Activated CD8-positive, alpha-beta T cell treated with anti-CD3 and anti-CD28 coated beads for 36 hours (primary cell): ENCODE data around the gene RIMKLB. TPM values are rescaled to one million over a fixed set of nuclear protein-coding genes. Genes with fewer than 3 reads are reported as not detected.

Experiments
- ATAC-seq: fragments of 200-7000 bp; cut with Tn5 transposase; one replicate; pipeline ENCODE4 v1.10.0; 2021; ENCODE audit warnings: mild to moderate bottlenecking, moderate library complexity
- CTCF ChIA-PET: fragments of 350-600 bp; sonication (Branson Sonifier 250); formaldehyde crosslinking; loops from one replicate; lab custom pipeline; 2021; ENCODE audit warnings: antibody characterized with exemption; lab: Charles Lee
- POLR2A ChIA-PET: fragments of 350-600 bp; sonication (Branson Sonifier 250); formaldehyde crosslinking; loops from one replicate; lab custom pipeline; 2021; ENCODE audit warnings: antibody characterized with exemption; lab: Charles Lee
- DNase-seq: peaks from one replicate; pipeline ENCODE4 v3.0.0-alpha.2; 2020
- H3K27ac Mint-ChIP-seq: one replicate; pipeline ENCODE4 v1.8.0; 2021; ENCODE audit warnings: mild to moderate bottlenecking, mixed read lengths
- H3K27me3 Mint-ChIP-seq: one replicate; pipeline ENCODE4 v1.8.0; 2021; ENCODE audit warnings: mixed read lengths
- H3K36me3 Mint-ChIP-seq: one replicate; pipeline ENCODE4 v1.8.0; 2021; ENCODE audit warnings: low read depth, mixed read lengths
- H3K4me1 Mint-ChIP-seq: one replicate; pipeline ENCODE4 v1.8.0; 2021; ENCODE audit warnings: low read depth, mixed read lengths
- H3K4me3 Mint-ChIP-seq: one replicate; pipeline ENCODE4 v1.8.0; 2021; ENCODE audit warnings: mild to moderate bottlenecking, moderate library complexity, mixed read lengths
- H3K9me3 Mint-ChIP-seq: one replicate; pipeline ENCODE4 v1.8.0; 2021; ENCODE audit warnings: mixed read lengths
- intact Hi-C: fragments of 100-400 bp; cut with micrococcal nuclease; formaldehyde crosslinking; loops from one replicate; pipeline ENCODE4 v1.10.0; 2022
- total RNA-seq, 2 experiments: library from RNA; stranded (reverse); gene quantifications; one replicate each; pipeline ENCODE4 v1.2.3, GENCODE V29; 2021
- TF ChIP-seq, protein P1 (sequence below): fragments of 200-600 bp; IDR thresholded peaks from one replicate; pipeline ENCODE4 v1.8.0; 2022; ENCODE audit warnings: antibody characterized with exemption, mild to moderate bottlenecking

Gene RIMKLB
- total RNA-seq, 2 experiments from 2014 or later: 7.7 to 8.6 TPM

DNA sequence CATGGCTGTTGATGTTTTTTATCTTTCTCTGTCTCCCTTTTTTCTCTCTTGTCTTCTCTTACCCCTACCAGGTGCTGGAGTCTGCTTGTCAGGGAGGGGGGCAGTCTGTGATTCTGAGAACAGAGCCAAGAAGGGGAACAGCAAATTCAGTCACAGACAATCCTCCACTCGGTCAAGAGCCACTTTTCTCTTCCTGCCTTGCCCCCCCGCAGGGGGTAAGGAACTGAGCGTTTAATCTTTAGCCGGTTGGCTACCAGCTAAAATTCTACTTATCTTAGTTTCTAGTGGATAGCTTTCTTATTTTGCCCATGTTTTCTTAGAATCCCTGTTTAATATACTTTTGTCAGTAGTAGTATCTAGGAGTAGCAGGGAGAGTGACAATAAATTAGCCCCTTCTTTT lies 1.9 kb downstream of the RIMKLB start:
- Mint-ChIP-seq H3K4me1 (peaks cover 20% of the 10 kb centered on the region), H3K36me3 (no peaks in the 10 kb centered on the region), H3K9me3 (no peaks in the 10 kb centered on the region), H3K27me3 (peaks cover 2% of the 10 kb centered on the region), H3K27ac (no peak overlapping the region), H3K4me3 (peak overlapping the region; percentile 57)
- ChIA-PET POLR2A (no interaction called here), CTCF (interaction anchor here (0.6 to 2.1 kb wide), 3 partner anchors 17 to 349 kb away, joined by 3 to 5 read pairs (median 5); no protein-coding TSS in a partner anchor)
- TF ChIP-seq, protein P1, sequence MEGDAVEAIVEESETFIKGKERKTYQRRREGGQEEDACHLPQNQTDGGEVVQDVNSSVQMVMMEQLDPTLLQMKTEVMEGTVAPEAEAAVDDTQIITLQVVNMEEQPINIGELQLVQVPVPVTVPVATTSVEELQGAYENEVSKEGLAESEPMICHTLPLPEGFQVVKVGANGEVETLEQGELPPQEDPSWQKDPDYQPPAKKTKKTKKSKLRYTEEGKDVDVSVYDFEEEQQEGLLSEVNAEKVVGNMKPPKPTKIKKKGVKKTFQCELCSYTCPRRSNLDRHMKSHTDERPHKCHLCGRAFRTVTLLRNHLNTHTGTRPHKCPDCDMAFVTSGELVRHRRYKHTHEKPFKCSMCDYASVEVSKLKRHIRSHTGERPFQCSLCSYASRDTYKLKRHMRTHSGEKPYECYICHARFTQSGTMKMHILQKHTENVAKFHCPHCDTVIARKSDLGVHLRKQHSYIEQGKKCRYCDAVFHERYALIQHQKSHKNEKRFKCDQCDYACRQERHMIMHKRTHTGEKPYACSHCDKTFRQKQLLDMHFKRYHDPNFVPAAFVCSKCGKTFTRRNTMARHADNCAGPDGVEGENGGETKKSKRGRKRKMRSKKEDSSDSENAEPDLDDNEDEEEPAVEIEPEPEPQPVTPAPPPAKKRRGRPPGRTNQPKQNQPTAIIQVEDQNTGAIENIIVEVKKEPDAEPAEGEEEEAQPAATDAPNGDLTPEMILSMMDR: no peak
- ATAC-seq: no peak
- no peak for DNase-seq
- intact Hi-C loops: no loop called here

DNA sequence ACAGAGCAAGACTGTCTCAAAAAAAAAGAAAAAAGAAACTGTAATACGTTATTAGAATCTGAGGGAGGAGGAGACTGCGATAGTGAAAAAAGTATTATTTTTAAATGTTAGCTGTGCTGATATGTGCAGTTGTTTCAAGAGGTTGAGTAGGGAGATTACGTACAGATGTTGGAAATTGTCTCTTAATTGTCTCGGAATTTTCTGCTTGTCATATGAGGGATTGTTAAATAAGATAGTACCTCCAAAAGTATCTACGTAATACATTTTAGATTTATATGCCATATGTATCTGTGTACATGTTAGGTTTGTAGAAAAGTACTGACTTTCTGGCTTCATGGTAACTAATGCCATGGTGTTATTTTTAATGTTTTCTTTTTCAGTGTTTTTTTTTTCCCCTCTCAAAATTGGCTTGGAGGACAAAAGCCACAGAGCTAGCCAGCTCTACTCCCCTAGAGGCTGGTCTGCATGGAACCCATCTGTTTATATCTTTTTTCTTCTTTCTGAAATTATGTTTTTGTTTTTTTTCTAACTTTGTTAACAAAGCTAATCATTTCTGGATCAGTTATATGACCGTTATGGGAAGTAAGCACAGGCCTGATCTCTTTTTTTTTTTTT lies 3.4 kb downstream of the RIMKLB start:
- CTCF ChIA-PET: interaction anchor here (0.6 to 2.1 kb wide), 6 partner anchors 16 to 348 kb away, joined by 3 to 12 read pairs (median 4); no protein-coding TSS in a partner anchor
- TF ChIP-seq, protein P1: no peak
- Mint-ChIP-seq H3K27ac (no peak overlapping the region), H3K4me1 (peaks cover 20% of the 10 kb centered on the region), H3K36me3 (no peaks in the 10 kb centered on the region), H3K27me3 (peaks cover 2% of the 10 kb centered on the region), H3K4me3 (no peak overlapping the region), H3K9me3 (no peaks in the 10 kb centered on the region)
- no peak for DNase-seq
- POLR2A ChIA-PET: interaction anchor here (1.0 kb wide), 1 partner anchor 12 kb away, joined by 3 read pairs; no protein-coding TSS in a partner anchor
- intact Hi-C loops: no loop called here
- ATAC-seq: no peak

DNA sequence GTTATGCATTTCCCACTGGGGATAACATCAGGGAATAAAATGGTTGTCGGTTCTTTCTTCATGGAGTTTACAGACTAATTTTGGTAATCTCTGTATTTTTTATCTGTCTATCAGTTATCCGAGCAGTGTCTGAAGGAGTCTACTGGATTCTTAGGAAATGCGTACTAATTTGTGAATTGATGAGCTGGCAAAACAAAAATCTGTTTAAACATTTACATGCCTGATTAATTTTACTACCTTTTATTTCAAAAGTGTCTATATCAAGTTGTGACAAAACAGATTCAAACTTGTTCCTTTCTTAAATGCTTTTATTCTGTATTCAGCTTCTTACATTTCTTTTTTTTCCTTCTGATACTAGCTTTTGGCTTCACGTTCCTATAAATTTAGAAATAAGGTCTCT lies 4.4 kb downstream of the RIMKLB start:
- H3K36me3 Mint-ChIP-seq: no peaks in the 10 kb centered on the region
- ChIA-PET CTCF (interaction anchor here (0.8 to 2.0 kb wide), 5 partner anchors 11 to 228 kb away, joined by 3 to 12 read pairs (median 4); no protein-coding TSS in a partner anchor), POLR2A (interaction anchor here (1.0 kb wide), 1 partner anchor 11 kb away, joined by 3 read pairs; no protein-coding TSS in a partner anchor)
- DNase-seq (no peak), ATAC-seq (no peak)
- no peak overlapping the region for H3K27ac Mint-ChIP-seq
- H3K9me3 Mint-ChIP-seq: no peaks in the 10 kb centered on the region
- TF ChIP-seq, protein P1: no peak
- intact Hi-C loops: no loop called here
- H3K4me1 Mint-ChIP-seq: peaks cover 19% of the 10 kb centered on the region
- no peaks in the 10 kb centered on the region for H3K27me3 Mint-ChIP-seq
- H3K4me3 Mint-ChIP-seq: no peak overlapping the region

DNA sequence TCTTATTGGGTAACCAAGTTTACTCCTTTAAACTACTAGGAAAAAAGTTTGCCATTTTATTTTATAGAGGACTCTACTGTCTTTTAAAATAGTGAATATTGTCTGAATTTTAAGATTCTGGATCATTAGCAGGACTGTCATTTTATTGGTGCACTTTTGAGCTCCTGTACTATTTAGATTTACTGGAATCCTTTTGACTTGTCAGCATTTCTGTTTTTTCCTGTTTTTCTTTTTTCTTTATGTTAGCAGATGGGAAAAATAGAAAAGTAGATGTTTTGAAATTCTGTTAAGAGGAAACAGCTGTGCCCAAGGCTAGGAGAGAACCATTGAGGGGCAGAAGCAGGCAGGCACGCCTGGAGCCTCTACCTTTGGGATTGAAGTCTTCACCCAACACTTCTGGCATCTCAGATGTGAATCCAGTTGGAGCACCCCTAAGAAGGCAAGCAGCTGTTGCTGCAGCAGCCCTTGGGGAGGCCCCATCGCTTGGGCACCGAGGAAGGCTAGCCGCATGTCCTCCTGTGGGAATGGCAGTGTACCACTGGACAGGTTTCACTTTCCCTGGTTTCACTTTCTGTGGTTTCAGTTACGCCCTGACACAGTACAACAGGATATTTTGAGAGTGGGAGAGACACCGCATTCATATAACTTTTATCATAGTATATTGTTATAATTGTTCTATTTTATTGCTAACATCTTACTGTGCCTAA lies 11.5 kb downstream of the RIMKLB start:
- no peaks in the 10 kb centered on the region for H3K36me3 Mint-ChIP-seq
- DNase-seq (no peak), ATAC-seq (no peak)
- peaks cover 7% of the 10 kb centered on the region for H3K4me1 Mint-ChIP-seq
- ChIA-PET CTCF (interaction anchor here (1.5 kb wide), 1 partner anchor 13 kb away, joined by 3 read pairs; no protein-coding TSS in a partner anchor), POLR2A (no interaction called here)
- no peak overlapping the region for H3K27ac Mint-ChIP-seq
- H3K27me3 Mint-ChIP-seq: no peaks in the 10 kb centered on the region
- TF ChIP-seq, protein P1: no peak
- H3K4me3 Mint-ChIP-seq: no peak overlapping the region
- H3K9me3 Mint-ChIP-seq: no peaks in the 10 kb centered on the region
- intact Hi-C loops: no loop called here
